Hematopoietic multipotent progenitor cell (in vitro differentiated cells): Measurements from ENCODE around the gene ECT2L. TPM values are rescaled to one million over a fixed set of nuclear protein-coding genes. Genes with fewer than 3 reads are reported as not detected.
"Not testable (repeated sequence)": the region's sequence is repeated elsewhere in the genome, so short reads cannot be mapped to it uniquely, and the experiment has no call there.

Experiments
- DNase-seq, 3 donors: peaks; one replicate each; pipeline ENCODE4 v3.0.0-alpha.2; 2011 to 2015; ENCODE audit warnings: low read depth in 2 of 3, low spot score in 2 of 3
- total RNA-seq: library from RNA; depleted of rRNA; stranded (reverse); fragments of >200 nt; gene quantifications from one replicate; pipeline ENCODE4 v1.2.3, GENCODE V29; 2012

The ECT2L gene
- total RNA-seq, 1 donor, result not detected

- no peak for DNase-seq
Measured at GRCh38 chr6:138926579-138926978, 130.7 kb downstream of the ECT2L start.

GRCh38 chr6:138931660-138932059 lies 135.8 kb downstream of the ECT2L start:
- DNase-seq, result no peak

DNA sequence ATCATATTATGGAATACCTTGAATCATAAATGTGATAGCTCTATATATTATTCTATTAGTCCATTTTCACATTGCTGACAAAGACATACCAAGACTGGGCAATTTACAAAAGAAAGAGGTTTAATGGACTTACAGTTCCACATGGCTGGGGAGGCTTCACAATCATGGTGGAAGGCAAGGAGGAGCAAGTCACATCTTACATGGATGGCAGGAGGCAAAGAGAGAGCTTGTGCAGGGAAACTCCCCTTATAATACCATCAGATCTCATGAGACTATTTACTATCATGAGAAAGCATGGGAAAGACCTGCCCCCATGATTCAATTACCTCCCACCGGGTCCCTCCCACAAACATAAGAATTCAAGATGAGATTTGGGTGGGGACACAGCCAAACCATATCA lies 141.0 kb downstream of the ECT2L start:
- DNase-seq, result not testable (repeated sequence)

GRCh38 chr6:138943089-138943625 lies 147.3 kb downstream of the ECT2L start:
- DNase-seq, result no peak

- DNase-seq, result no peak
Measured at GRCh38 chr6:138944412-138944811, 148.5 kb downstream of the ECT2L start.

GRCh38 chr6:138945354-138945753 lies 149.5 kb downstream of the ECT2L start:
- DNase-seq, result peak in 1 of 3 donors; percentile 14

DNA sequence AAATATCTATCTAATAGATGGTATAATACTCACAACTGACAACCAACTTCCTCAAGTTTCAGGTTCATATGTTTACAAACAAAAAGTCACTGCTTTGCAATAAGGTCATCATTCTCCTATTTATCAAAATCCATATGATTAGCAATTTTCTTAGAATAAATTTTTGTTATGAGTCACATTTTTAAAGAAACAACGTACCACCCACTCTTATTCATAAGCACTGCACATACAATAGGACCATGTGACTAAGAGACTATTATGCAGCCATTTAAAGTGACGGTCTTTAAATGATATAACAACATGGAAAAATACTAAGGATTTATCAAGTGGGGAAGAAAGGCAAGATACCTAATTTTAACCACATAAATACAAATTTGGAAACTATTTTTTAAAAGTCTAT lies 152.1 kb downstream of the ECT2L start:
- no peak for DNase-seq

DNA sequence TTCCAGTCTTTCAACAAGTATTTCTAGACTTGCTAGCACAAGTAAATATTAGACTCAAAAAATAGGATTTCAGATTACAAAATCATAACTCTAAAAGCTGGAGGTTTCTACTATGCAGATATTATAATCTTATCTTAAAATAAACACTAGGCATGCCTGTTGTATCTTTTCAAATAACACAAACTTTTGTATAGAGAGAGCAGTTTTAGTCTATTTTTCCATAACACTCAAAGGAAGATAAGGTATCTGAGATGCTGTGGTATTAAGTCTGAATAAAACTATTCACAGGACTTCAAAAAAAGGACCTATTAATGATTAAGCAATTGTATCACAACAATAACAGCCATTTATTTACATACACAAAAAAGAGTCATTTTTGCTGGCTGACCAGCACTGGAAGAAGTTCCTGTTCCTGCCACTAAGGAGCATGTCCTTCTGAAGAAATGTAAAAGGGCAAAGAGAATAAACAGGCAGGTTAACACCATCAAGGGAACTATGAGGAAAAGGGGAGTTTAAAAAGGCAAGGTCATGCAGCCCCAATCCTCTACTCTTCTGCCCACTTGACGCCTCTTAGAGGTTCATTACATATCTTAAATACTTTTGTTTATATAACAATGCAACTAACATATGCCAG lies 152.8 kb downstream of the ECT2L start:
- DNase-seq, result no peak

- DNase-seq, result no peak
Measured at GRCh38 chr6:138953451-138953850, 157.6 kb downstream of the ECT2L start.

Other genes with a start within 250 kb of the ECT2L start
- gene CCDC28A, start 22.3 kb upstream of the ECT2L start, total RNA-seq, result 13.7 TPM
- gene REPS1, start 192.2 kb downstream of the ECT2L start, total RNA-seq, result 38.8 TPM
- 24.5 TPM for gene ABRACL, start 232.7 kb downstream of the ECT2L start, total RNA-seq